HepG2 (cell line): ENCODE results near the gene SLC43A3.

Experiments
- CHCHD3 ChIP-seq: sonication (generic); formaldehyde crosslinking; IDR thresholded peaks from 2 replicates; pipeline ENCODE4 v1.8.0; 2022; ENCODE audit warnings: mild to moderate bottlenecking, missing genetic modification reagents, moderate library complexity
- CTCF ChIP-seq: sonication (generic); formaldehyde crosslinking; IDR thresholded peaks from 2 replicates; pipeline ENCODE4 v1.5.0; 2020; ENCODE audit warnings: mild to moderate bottlenecking, missing genetic modification reagents, moderate library complexity
- EZH2 ChIP-seq: conservative IDR thresholded peaks from 2 replicates; pipeline ENCODE4 v1.6.1; 2012; ENCODE audit warnings: mild to moderate bottlenecking, low read depth, low read length, moderate library complexity
- GATAD2A ChIP-seq: IDR thresholded peaks from 2 replicates; pipeline ENCODE4 v1.6.1; 2016
- HNF1B ChIP-seq: sonication (generic); formaldehyde crosslinking; IDR thresholded peaks from 2 replicates; pipeline ENCODE4 v1.5.1; 2020; ENCODE audit warnings: mild to moderate bottlenecking, moderate library complexity, missing genetic modification reagents
- MTA3 ChIP-seq: sonication (generic); formaldehyde crosslinking; IDR thresholded peaks from 2 replicates; pipeline ENCODE4 v1.4.0; 2020; ENCODE audit warnings: missing genetic modification reagents
- NR0B2 ChIP-seq: sonication (generic); formaldehyde crosslinking; IDR thresholded peaks from 2 replicates; pipeline ENCODE4 v1.4.0; 2020; ENCODE audit warnings: mild to moderate bottlenecking, missing genetic modification reagents
- POLR2A ChIP-seq, 2 experiments: IDR thresholded peaks; 2 replicates each; pipeline ENCODE4 v1.6.1; 2011; ENCODE audit warnings: low read depth in 2 of 2, low read length in 2 of 2, mild to moderate bottlenecking in 1 of 2, moderate library complexity in 1 of 2; ENCODE audit not compliant: insufficient read depth in 1 of 2
- SNRNP70 ChIP-seq: fragments of 200-400 bp; formaldehyde crosslinking; IDR thresholded peaks from 2 replicates; pipeline ENCODE4 v1.6.1; 2017; ENCODE audit warnings: mild to moderate bottlenecking, low read depth, low read length, moderate library complexity
- SOX5 ChIP-seq: IDR thresholded peaks from 2 replicates; pipeline ENCODE4 v1.6.1; 2016; ENCODE audit warnings: borderline replicate concordance
- TMF1 ChIP-seq: sonication (generic); formaldehyde crosslinking; IDR thresholded peaks from 2 replicates; pipeline ENCODE4 v1.8.1; 2022; ENCODE audit warnings: low read depth, missing genetic modification reagents
- ZNF205 ChIP-seq: IDR thresholded peaks from 2 replicates; pipeline ENCODE4 v1.6.1; 2018; ENCODE audit warnings: missing biosample characterization, missing genetic modification reagents
- ZNF24 ChIP-seq: fragments of 450-650 bp; IDR thresholded peaks from 2 replicates; pipeline ENCODE4 v1.6.1; 2017; ENCODE audit warnings: antibody characterized with exemption, mild to moderate bottlenecking
- TF ChIP-seq, protein P1 (sequence below): IDR thresholded peaks from 2 replicates; pipeline ENCODE4 v1.6.1; 2012; ENCODE audit warnings: inconsistent platforms

DNA sequence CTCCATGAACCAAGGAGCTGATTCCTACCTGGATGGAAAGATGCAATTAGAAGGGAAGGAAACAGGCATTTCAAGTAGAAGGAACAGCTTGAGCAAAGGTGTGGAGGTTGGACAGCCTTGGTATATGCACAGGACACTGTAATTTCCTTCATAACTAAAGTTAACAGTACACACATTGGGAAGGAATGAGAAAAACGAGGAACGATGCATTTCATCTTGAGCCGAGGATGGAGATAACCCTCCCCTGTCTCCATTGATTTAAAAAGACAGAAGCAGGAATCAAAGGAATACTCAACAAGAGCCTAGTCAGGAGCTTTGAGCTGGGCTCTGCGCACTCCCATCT is 34.2 kb downstream of the SLC43A3 start:
- TF ChIP-seq CTCF (no peak), ZNF205 (no peak), EZH2 (no peak), TMF1 (no peak), HNF1B (CRISPR knock-in tag) (no peak), SNRNP70 (no peak), POLR2A (IDR thresholded peaks at IDR 0.05; ENCODE audit: insufficient read depth in 1 of 2, low read depth in 2 of 2, low read length in 2 of 2) (no peak), MTA3 (CRISPR knock-in tag) (no peak), NR0B2 (CRISPR knock-in tag) (no peak), SOX5 (CRISPR knock-in tag) (no peak), GATAD2A (CRISPR knock-in tag) (no peak), ZNF24 (no peak), CHCHD3 (CRISPR knock-in tag) (no peak)
- TF ChIP-seq, protein P1, sequence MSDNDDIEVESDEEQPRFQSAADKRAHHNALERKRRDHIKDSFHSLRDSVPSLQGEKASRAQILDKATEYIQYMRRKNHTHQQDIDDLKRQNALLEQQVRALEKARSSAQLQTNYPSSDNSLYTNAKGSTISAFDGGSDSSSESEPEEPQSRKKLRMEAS, result no peak
